ENCODE results near the gene TNNC2.

GRCh38 chr20:45867819-45868176, 40.7 kb upstream of the TNNC2 start:
- TF ChIP-seq POLR2AphosphoS5 (IDR thresholded peaks at IDR 0.05) (no peak), CTCF (IDR thresholded peaks at IDR 0.05) (no peak), EP300 (IDR thresholded peaks at IDR 0.05) (no peak)
